HepG2 (cell line): ENCODE data around the gene NFKBIA. TPM values are rescaled to one million over a fixed set of nuclear protein-coding genes. Genes with fewer than 3 reads are reported as not detected.

Experiments
- HNRNPLL ChIP-seq: fragments of 200-400 bp; formaldehyde crosslinking; IDR thresholded peaks from 2 replicates; pipeline ENCODE4 v1.6.1; 2017; ENCODE audit warnings: mild to moderate bottlenecking, low read depth, low read length; ENCODE audit not compliant: poor library complexity, severe bottlenecking
- HOXA5 ChIP-seq: sonication (generic); formaldehyde crosslinking; IDR thresholded peaks from 2 replicates; pipeline ENCODE4 v1.4.0; 2020; ENCODE audit warnings: missing genetic modification reagents
- NAIF1 ChIP-seq: sonication (generic); formaldehyde crosslinking; IDR thresholded peaks from 2 replicates; pipeline ENCODE4 v1.5.0; 2020; ENCODE audit warnings: mild to moderate bottlenecking, missing genetic modification reagents, borderline replicate concordance
- PCBP2 ChIP-seq: fragments of 200-400 bp; formaldehyde crosslinking; optimal IDR thresholded peaks from 2 replicates; pipeline ENCODE3; 2018; ENCODE audit warnings: low read length, low read depth; ENCODE audit not compliant: poor library complexity, severe bottlenecking
- PTBP1 ChIP-seq: fragments of 200-400 bp; formaldehyde crosslinking; IDR thresholded peaks from 2 replicates; pipeline ENCODE4 v1.6.1; 2018; ENCODE audit warnings: low read length, low read depth; ENCODE audit not compliant: poor library complexity, severe bottlenecking
- RFX3 ChIP-seq: IDR thresholded peaks from 2 replicates; pipeline ENCODE4 v1.6.1; 2016; ENCODE audit warnings: missing biosample characterization, missing genetic modification reagents
- SAFB2 ChIP-seq: sonication (generic); formaldehyde crosslinking; IDR thresholded peaks from 2 replicates; pipeline ENCODE4 v1.5.1; 2020; ENCODE audit warnings: missing genetic modification reagents, low read depth, mild to moderate bottlenecking, borderline replicate concordance
- SMAD3 ChIP-seq: sonication (generic); formaldehyde crosslinking; IDR thresholded peaks from 2 replicates; pipeline ENCODE4 v1.4.0; 2020; ENCODE audit warnings: missing genetic modification reagents
- SNRNP70 ChIP-seq: fragments of 200-400 bp; formaldehyde crosslinking; IDR thresholded peaks from 2 replicates; pipeline ENCODE4 v1.6.1; 2017; ENCODE audit warnings: mild to moderate bottlenecking, low read depth, low read length, moderate library complexity
- TCF7 ChIP-seq: sonication (generic); IDR thresholded peaks from 2 replicates; pipeline ENCODE4 v1.6.1; 2016; ENCODE audit warnings: antibody characterized with exemption, low read depth
- ZMYM4 ChIP-seq: sonication (generic); formaldehyde crosslinking; IDR thresholded peaks from 2 replicates; pipeline ENCODE4 v1.8.1; 2023; ENCODE audit warnings: mild to moderate bottlenecking, missing genetic modification reagents
- ZNF256 ChIP-seq: sonication (generic); formaldehyde crosslinking; conservative IDR thresholded peaks from 2 replicates; pipeline ENCODE4 v1.4.0; 2020; ENCODE audit warnings: missing genetic modification reagents
- ZNF280D ChIP-seq: sonication (generic); formaldehyde crosslinking; IDR thresholded peaks from 2 replicates; pipeline ENCODE4 v1.5.1; 2020; ENCODE audit warnings: mild to moderate bottlenecking, missing genetic modification reagents
- ZNF549 ChIP-seq: sonication (generic); formaldehyde crosslinking; IDR thresholded peaks from 2 replicates; pipeline ENCODE4 v1.5.0; 2020; ENCODE audit warnings: missing genetic modification reagents
- ZNF556 ChIP-seq: sonication (generic); formaldehyde crosslinking; IDR thresholded peaks from 2 replicates; pipeline ENCODE4 v1.4.0; 2020; ENCODE audit warnings: mild to moderate bottlenecking, missing genetic modification reagents, borderline replicate concordance
- ZNF558 ChIP-seq: sonication (generic); formaldehyde crosslinking; IDR thresholded peaks from 2 replicates; pipeline ENCODE4 v1.9.0; 2022; ENCODE audit warnings: mild to moderate bottlenecking, missing genetic modification reagents, borderline replicate concordance
- ZNF800 ChIP-seq: sonication (generic); formaldehyde crosslinking; IDR thresholded peaks from 2 replicates; pipeline ENCODE4 v1.4.0; 2020; ENCODE audit warnings: missing genetic modification reagents
- ZNF879 ChIP-seq: sonication (generic); formaldehyde crosslinking; IDR thresholded peaks from 2 replicates; pipeline ENCODE4 v1.8.1; 2023; ENCODE audit warnings: missing genetic modification reagents
- polyA plus RNA-seq, 8 experiments: library from polyadenylated mRNA; depleted of rRNA in 3 of 8; stranded (reverse) in 7 of 8; unstranded in 1 of 8; fragments of >200 nt; fragmentation: Illumina TruSeq in 4 of 8; extraction: Trizol in 4 of 8; gene quantifications; 2 replicates each; pipeline versions ENCODE4 v1.2.1 to v1.2.3, GENCODE V29; 2011 to 2016; ENCODE audit warnings: low read depth in 4 of 8, missing spikeins in 1 of 8, mixed read lengths in 1 of 8; ENCODE audit not compliant: insufficient read depth in 1 of 8
- total RNA-seq, 5 experiments: library from RNA; depleted of rRNA; stranded (reverse); fragments of >200 nt; fragmentation: Illumina TruSeq; extraction: Trizol; gene quantifications; 2 replicates each; pipeline ENCODE4 v1.2.3, GENCODE V29; 2016; ENCODE audit warnings: low read depth in 1 of 5
- TF ChIP-seq, protein P1 (sequence below): sonication (generic); formaldehyde crosslinking; IDR thresholded peaks from 2 replicates; pipeline ENCODE4 v1.4.0; 2020; ENCODE audit warnings: missing genetic modification reagents; ENCODE audit errors: not compliant biosample characterization
- TF ChIP-seq, protein P2 (sequence below): sonication (generic); formaldehyde crosslinking; conservative IDR thresholded peaks from 2 replicates; pipeline ENCODE4 v1.8.0; 2022; ENCODE audit warnings: missing genetic modification reagents
- TF ChIP-seq, protein P3 (sequence below): fragments of 450-650 bp; IDR thresholded peaks from 2 replicates; pipeline ENCODE4 v1.6.1; 2017

The NFKBIA gene
- total and polyA plus RNA-seq, 2 of the 13 experiments (the other 11 are each of a cell fraction or from before 2014, with no cell fraction given), result 197 to 319 TPM

GRCh38 chr14:35384455-35385041, 20.0 kb downstream of the NFKBIA start (continued):
- TF ChIP-seq PCBP2 (no peak), RFX3 (CRISPR knock-in tag) (no peak), HOXA5 (CRISPR knock-in tag) (no peak), NAIF1 (CRISPR knock-in tag) (no peak), ZMYM4 (CRISPR knock-in tag) (peak; percentile 68; the same call in 1 of the 2 replicates), TCF7 (0 out of 2 replicates have a peak, but pooled peaks have one; percentile 5), SAFB2 (CRISPR knock-in tag) (no peak), ZNF280D (no peak; the same call in 1 of the 2 replicates), SMAD3 (peak; percentile 41; the same call in 1 of the 2 replicates), ZNF556 (CRISPR knock-in tag) (no peak), ZNF558 (CRISPR knock-in tag) (no peak), ZNF800 (CRISPR knock-in tag) (peak; percentile 81; the same call in 1 of the 2 replicates), SNRNP70 (no peak), HNRNPLL (no peak), ZNF256 (CRISPR knock-in tag) (no peak), ZNF549 (CRISPR knock-in tag) (0 out of 2 replicates have a peak, but pooled peaks have one; percentile 85), PTBP1 (no peak), ZNF879 (CRISPR knock-in tag) (no peak)
- TF ChIP-seq, protein P1, sequence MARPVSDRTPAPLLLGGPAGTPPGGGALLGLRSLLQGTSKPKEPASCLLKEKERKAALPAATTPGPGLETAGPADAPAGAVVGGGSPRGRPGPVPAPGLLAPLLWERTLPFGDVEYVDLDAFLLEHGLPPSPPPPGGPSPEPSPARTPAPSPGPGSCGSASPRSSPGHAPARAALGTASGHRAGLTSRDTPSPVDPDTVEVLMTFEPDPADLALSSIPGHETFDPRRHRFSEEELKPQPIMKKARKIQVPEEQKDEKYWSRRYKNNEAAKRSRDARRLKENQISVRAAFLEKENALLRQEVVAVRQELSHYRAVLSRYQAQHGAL (CRISPR knock-in tag), result no peak
- TF ChIP-seq, protein P2, sequence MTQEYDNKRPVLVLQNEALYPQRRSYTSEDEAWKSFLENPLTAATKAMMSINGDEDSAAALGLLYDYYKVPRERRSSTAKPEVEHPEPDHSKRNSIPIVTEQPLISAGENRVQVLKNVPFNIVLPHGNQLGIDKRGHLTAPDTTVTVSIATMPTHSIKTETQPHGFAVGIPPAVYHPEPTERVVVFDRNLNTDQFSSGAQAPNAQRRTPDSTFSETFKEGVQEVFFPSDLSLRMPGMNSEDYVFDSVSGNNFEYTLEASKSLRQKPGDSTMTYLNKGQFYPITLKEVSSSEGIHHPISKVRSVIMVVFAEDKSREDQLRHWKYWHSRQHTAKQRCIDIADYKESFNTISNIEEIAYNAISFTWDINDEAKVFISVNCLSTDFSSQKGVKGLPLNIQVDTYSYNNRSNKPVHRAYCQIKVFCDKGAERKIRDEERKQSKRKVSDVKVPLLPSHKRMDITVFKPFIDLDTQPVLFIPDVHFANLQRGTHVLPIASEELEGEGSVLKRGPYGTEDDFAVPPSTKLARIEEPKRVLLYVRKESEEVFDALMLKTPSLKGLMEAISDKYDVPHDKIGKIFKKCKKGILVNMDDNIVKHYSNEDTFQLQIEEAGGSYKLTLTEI, result no peak
- TF ChIP-seq, protein P3, sequence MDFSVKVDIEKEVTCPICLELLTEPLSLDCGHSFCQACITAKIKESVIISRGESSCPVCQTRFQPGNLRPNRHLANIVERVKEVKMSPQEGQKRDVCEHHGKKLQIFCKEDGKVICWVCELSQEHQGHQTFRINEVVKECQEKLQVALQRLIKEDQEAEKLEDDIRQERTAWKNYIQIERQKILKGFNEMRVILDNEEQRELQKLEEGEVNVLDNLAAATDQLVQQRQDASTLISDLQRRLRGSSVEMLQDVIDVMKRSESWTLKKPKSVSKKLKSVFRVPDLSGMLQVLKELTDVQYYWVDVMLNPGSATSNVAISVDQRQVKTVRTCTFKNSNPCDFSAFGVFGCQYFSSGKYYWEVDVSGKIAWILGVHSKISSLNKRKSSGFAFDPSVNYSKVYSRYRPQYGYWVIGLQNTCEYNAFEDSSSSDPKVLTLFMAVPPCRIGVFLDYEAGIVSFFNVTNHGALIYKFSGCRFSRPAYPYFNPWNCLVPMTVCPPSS, result no peak
